GM18502 (cell line): Measurements from ENCODE around the gene PRMT1.
A peak's percentile ranks its signal among the peaks of the same experiment; 100 is the strongest.

Source experiments
- ATAC-seq: cut with Tn5 transposase; IDR thresholded peaks from one replicate; pipeline ENCODE4 v1.9.1; 2021; ENCODE audit warnings: mild to moderate bottlenecking; ENCODE audit not compliant: unreplicated experiment, poor library complexity

The PRMT1 gene

DNA sequence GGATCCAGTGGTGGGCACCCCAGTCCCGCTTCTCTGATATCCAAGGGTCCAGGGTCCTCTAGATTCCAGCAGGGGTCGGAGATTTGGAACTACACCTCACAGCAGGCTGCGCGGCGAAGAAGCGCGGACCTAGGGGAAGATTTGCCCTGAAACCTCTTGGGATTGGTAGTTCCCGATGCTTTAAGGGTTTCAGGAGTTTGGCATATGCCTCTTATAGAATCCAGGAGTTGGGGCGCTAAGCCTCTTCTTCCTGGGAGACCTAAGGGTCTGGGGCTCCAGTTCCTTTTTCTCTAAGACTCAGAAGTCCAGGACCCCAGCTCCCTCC is 11.0 kb upstream of the PRMT1 start:
- ATAC-seq: no peak

DNA sequence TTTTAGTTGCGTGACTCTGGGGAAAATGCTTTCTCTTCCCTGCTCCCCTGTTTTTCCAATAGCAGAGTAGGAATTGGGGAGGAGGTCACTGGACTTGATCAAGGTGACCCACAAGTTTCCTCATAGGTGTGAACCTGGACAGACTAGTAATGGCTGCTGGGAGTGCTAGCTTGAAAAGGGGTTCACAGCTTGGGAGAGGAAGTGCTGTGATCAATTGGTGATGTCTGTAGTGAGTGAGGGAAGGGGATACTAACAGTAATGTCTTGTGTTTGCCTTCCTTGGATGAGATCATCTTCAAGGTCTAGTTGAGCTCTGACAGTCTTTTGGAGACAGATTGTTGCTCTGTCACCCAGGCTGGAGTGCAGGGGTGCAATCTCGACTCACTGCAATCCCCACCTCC is 9.6 kb upstream of the PRMT1 start:
- no peak for ATAC-seq

DNA sequence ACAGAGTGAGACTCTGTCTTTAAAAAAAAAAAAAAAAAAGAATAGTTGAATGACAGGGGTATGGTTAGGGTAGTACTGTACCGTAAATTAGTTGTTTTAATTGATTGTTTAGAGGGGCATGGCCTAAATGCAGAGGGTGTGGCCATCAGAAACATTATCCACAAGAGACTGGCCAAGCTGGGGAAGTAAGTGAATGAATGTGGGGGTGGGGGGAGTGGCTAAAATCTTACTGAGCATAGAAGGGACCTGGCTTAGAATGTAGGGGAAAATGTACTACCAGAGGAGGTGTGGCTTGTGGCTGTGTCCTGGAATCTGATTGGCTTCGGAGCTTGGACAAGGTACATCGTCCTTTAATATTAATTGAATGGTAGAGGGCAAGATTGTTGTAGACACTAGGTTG is 7.6 kb upstream of the PRMT1 start:
- ATAC-seq: no peak

DNA sequence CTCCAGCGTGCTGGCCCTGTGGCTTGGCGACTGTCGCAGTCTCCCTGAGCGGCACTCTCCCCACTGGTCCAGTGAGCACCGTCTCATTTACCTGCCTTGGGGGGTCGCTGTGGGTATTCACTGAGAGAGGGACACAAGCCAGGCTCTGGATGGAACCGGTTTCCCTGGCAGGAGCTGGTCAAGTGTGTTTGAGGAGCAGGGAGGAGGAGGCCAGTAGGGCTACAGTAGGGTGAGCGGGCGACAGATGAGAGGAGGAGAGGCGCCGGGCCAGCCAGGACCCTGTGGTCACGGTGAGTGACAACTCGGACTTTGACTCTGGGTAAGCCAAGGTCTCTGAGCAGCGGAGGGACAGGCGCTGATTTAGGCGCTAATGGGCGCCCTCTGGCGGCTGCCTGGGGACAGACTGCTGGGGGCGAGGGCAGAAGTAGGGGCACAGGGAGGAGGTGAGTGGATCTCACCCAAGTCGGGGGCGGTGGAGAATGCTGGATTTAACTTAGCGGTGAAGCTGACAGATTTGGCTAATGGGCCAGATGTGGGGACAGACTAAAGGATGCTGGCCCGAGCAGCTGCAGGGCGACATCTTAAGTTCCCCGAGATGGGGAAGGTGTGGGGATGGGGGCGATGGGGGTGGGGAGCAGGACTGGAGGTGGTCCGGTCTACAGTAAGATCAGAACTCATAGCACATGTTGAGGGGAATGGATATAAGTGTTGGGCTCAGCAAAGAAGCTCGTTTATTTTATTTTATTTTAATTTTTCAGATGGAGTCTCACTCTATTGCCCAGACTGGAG is 4.7 kb upstream of the PRMT1 start:
- no peak for ATAC-seq

DNA sequence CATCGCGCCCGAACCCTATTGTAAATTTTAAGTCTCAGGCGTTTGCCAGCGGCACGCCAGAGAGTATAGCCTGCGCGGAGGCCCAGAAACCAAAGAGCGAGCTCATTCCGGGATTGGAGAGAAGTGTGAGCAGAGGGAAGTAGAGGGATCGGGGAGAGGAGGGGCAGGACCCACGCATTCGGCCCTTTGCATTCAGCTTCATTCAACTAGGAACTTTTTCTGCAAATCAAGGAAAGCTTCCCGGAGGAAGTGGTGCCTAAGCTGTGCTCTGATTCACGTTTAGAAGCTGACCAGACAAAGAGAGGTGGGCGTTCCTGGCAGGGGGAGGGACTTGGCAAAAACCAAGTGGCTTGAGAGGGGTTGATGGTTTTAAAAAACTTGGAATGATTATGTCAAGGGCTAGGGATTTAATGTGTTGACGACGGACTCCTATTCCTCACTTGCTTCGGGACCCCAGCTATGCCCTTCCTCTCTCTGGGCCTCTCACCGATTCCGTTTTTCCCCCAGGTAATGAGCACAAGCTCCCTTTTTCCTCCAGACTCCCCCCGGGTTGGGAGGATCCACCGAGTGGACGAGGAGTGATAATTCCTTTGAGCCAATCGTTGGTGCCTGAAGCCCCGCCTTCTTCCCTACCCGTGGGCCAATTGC is 811 bp upstream of the PRMT1 start:
- peak; percentile 32 for ATAC-seq

DNA sequence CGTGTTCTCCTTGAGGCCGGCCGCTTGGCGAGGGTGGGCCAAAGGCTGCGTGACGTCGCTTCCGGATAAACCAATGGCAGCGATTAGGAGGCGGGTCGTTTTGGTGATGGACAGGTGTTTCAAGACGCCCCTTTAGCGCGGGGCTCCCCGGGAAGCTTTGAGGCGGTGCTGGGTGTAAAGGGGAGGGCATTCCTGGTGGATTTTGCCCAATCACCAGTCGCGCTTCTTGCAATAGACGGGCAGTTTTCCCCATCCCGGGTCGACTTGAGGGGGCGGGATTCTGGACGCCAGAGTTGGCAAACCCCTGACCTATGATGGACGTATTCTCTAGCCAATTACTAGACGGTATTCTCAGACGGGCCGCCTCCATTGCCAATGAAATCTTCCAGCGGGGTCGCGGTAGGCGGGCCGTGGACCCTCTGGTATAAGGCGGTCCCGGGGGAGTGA is 264 bp upstream of the PRMT1 start:
- peak; percentile 66 for ATAC-seq

DNA sequence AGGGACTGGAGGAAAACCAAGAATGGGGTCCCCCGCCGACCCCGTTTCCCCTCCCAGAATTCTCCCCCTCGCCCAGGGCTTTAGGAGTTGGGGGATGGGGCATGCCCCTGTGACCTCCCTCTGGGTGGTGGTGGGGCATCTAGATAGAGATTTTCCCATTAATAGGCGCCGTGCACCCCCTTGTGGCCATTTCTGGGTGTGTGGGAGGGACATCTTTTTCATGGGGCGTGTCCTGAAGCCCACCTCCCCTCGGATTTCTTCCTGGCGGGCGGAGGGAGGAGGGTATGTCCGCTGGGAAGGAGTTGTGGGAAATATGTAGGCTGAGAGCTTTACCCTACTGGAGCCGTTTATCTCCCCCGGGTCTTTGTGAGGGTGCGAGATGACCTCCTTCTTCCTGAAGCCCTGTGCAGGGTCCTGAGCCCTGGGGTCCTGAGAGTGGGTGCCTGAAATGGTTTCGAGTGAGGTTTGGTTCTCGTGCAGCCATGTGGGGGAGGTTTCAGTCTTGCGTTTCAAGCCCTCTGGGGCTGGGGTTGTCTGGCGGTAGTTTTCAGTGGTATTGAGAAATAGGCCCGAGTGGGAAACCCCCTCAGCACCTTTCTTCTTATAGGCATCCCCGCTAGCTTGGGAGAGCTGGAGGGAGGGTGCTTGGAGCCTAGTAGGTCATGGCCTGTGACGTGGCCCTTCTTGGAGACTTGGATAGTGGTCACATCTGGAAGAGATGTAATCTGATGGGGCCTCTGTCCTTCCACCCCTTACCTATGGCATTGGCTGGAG is 1.0 kb downstream of the PRMT1 start:
- no peak for ATAC-seq

DNA sequence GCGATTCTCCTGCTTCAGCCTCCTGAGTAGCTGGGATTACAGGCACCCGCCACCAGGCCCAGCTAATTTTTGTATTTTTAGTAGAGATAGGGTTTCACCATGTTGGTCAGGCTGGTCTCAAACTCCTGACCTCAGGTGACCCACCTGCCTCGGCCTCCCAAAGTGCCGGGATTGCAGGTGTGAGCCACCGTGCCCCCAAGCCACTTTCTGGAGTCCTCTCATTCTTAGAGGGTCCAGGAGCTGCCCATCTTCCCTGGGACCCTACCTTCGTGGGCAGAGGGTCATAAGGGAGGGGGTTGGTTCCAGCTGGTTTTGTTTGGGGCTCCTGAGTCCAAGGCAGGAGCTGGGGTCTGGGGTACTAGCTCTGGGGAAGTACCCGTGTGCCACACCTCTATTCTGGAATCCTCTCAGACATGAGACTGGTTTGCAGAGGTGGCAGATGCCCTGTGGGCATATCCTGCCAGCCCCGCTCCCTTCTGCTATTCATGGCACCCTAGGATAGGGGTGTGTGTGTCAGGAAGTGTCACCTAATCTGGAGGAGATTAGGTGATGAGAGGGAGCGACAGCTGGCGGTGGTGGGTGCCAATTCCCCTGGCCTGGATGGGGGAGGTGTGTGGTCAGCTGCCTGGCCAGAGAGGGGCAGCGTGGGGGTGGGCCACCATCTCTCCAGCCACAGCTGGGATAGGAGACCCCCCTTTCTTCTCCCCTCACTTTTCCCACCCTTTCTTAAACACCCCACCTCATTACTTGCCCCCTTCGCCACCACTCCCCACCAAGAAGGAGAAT is 2.1 kb downstream of the PRMT1 start:
- no peak for ATAC-seq

DNA sequence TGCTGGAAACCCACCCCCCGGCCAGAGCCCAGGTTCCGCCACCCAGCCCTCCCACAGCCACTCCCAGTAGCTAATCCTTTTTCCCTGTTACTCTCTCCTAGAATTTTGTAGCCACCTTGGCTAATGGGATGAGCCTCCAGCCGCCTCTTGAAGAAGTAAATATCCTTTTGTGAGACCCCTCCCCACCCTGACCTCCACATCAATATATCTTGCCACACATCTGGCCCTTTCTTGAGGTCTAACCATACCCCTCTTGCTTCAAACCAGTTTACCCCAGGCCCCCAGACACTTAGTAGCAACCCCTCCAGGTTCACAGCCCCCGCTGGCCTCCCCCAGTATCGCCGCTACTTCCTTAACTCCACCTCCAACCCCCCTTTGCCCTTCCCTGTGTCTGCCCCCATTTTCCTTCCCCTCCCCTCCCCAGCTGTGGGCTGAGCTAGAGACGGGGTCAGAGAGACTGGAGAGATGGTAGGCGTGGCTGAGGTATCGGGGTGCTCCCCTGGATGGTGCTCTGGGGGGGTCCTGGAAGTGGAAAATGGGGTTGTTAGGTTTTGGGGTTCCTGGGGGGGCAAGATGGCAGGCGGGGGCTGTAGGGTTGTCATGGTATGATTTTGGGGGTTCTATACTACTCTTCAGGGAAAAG is 2.8 kb downstream of the PRMT1 start:
- ATAC-seq: no peak

DNA sequence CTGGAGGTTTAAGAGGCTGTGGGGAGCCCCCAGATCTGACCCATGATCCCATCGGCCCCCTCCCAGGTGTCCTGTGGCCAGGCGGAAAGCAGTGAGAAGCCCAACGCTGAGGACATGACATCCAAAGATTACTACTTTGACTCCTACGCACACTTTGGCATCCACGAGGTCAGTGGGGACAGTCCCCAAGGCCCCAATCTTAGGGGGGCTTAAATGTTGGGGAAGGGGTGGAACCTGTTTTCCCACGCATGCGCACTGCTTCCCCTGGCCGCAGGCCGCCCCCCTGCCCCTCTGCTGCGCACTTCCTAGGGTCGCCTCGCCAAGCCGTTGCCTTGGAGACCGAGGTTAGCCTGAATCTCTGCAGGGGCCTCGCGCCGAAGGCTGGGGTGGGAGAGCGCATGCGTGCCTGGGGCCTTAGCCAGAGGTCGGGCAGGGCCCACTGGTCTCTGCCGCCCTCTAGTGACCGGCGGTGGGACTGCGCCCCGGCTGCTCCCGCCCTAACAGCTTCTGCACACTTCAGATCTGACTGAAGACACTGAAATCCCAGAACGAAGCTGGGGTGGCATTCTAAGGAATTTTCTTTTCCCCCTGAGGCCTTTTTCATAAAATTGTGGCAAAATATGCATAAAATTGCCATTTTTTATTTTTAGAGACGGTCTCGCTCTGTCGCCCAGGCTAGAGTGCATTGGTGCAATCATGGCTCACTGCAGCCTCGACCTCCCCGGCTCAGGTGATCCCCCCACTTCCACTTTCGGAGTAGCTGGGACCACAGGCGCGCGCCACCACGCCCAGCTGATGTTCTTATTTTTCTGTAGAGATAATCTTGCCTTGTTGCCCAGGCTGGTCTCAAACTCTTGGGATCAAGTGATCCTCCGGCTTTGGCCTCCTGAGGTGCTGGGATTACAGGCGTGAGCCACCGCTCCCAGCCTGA is 3.6 kb downstream of the PRMT1 start:
- no peak for ATAC-seq

DNA sequence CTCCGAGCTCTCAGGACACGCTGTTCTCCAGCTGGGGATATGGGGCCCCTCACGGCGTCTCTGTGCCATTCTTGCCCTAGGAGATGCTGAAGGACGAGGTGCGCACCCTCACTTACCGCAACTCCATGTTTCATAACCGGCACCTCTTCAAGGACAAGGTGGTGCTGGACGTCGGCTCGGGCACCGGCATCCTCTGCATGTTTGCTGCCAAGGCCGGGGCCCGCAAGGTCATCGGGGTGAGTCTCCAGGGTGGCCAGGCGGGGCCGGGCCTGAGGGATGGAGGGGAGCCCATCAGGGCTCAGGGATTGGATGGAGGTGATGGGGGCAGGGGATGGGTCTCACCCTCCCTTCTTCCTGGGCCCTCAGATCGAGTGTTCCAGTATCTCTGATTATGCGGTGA is 4.8 kb downstream of the PRMT1 start:
- ATAC-seq: no peak

DNA sequence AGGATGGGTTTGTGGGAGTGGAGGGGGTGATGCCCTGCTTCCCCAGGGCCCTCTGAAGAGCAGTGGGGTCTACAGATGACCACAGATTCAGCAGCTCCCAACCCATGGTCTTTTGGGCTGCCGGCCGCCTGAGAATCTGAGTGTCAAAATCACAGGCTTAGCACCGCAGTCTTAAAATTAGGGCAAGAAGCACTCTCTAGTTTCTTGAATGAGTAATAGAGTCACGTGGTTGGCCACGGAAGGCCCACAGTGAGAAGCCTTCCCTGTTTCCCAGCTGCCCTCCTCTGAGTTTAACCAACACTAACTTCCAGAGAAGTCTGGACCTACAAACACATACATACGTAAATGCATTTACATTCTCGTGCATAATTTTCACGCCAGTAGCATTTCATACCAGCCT is 5.2 kb downstream of the PRMT1 start:
- ATAC-seq: no peak

DNA sequence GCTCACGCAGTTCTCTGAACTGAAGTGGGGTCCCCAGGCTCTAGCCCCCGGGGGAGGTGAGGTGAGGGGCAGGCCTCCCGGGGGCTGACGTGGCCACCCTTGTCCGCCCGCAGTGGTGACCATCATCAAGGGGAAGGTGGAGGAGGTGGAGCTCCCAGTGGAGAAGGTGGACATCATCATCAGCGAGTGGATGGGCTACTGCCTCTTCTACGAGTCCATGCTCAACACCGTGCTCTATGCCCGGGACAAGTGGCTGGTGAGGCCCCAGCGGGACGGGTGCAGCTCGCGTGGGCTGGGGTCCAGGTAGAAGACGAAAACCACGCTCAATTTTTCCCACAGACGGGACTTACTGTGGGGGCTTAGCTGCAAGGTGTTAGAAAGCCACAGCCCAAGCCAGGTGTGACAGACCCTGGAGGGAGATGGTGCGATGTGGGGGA is 6.8 kb downstream of the PRMT1 start:
- no peak for ATAC-seq

DNA sequence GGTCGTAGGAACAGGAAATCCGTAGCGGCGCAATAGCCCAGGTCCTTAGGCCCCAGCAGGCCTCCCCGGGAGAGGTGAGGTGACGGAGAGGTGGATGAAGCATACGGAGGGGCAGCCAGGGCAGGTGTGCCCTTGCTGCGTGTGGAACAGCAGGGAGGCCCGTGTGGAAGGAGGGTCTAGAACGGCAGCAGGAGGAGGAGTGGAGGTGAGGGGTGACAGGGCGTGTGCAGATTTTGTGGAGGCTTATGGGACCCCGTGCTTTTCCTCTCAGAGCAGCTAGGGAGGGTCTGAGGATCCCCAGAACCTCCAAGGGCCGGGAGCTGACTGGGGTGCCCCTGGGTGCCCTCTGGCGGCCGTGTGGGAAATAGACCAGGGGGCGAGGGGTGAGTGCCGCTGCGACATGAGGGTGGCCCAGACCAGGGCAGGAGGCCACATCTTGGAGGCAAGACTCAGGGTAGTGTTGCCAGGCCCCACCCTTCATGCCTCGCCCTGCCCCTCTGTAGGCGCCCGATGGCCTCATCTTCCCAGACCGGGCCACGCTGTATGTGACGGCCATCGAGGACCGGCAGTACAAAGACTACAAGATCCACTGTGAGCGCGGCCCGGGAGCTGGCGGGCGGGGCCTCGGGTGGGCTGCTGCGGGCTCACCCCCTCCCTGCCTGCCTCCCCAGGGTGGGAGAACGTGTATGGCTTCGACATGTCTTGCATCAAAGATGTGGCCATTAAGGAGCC is 7.3 kb downstream of the PRMT1 start:
- ATAC-seq: no peak

DNA sequence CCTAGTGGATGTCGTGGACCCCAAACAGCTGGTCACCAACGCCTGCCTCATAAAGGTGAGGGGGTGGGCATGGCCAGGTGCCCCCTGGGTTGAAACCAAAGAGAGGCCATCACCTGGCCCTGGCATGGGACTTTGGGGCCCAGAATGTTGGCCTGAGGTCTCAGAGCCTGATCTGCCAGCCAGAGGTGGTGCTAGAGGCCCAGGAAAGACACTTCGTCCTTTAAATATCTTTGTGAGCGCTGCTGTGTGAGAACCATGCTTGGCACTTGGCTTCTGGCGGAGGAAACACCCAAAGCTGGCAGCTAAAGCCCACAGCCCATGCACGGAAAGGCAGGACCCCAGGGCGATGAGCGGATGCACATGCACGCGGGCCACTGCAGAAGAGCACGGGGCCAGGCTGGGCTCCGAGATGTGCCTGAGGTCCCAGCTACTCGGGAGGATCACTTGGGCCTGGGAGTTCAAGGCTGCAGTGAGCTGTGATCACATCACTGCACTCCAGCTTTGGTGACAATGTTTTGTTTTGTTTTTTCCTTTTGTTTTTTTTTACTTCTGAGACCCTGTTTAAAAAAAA is 8.0 kb downstream of the PRMT1 start:
- no peak for ATAC-seq

DNA sequence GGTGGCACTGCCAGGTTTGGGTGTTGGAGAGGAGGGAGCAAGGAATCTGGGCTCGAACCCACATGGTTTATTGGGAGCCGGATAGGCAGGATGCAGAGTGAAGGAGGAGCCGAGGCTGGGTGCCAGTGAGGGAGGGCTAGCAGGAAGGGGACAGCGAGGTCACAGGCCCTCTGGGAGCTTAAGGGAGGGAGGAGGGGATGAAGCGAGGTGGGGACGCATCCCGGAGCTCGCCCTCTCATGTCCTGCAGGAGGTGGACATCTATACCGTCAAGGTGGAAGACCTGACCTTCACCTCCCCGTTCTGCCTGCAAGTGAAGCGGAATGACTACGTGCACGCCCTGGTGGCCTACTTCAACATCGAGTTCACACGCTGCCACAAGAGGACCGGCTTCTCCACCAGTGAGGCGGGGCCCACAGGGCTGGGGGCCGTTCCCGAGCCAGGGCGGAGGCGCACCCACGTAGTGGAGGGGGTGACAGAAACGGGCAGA is 8.8 kb downstream of the PRMT1 start:
- ATAC-seq: no peak

DNA sequence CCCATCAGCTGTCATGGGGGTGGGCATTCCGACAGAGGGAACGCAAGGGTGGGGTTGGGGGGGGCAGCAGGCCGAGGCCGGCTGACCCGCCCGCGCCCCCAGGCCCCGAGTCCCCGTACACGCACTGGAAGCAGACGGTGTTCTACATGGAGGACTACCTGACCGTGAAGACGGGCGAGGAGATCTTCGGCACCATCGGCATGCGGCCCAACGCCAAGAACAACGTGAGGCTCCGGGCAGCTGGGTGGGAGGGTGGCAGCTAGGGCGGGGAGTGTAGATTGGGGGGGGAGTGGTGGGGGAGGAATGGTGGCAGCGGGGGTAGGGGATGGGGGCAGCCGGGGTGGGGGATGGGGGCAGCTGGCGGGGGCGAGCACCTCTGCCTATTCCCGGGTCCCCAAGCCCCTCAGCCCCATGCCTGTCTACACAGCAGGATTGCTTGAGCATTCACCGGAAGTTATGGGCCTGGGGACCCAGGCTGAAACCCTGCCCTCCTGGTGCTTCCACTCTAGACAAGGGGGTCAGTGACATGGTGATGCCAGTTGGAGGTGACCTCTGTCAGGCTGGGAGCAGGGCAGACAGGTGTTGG is 9.5 kb downstream of the PRMT1 start:
- ATAC-seq: no peak

DNA sequence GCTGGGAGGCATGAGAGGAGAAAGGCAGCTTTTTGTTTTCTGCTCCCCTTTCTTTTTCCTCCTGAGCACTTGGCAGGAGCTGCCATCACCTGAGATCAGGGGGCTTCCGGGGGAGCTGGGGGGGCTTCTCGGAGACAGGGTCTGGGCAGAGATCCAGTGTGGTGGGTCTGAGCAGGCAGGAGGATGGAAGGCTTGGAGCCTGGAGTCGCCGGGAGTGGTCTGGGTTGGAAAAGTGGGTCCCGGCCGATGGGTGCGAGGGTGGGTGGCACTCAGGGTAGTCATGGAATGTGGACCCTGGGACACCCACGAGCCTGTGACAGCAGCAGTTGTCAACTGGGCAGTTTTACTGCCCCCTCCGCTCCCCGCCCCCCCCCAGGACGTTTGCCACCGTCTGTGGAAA is 10.1 kb downstream of the PRMT1 start:
- no peak for ATAC-seq
